Mesenteric fat pad (tissue), 1 donor: ENCODE measurements around the gene MRPL50. TPM values are rescaled to one million over a fixed set of nuclear protein-coding genes. Genes with fewer than 3 reads are reported as not detected.

Experiments
- DNase-seq: peaks from one replicate; pipeline ENCODE4 v3.0.0-alpha.2; 2020; ENCODE audit warnings: low spot score
- total RNA-seq: library from RNA; stranded (reverse); fragmentation: NEBNext Ultra II Directional; extraction: Animal tissue kit (Norgen Biotek cat#: 25700); gene quantifications from one replicate; pipeline ENCODE4 v1.2.1, GENCODE V29; 2021
- donor health status: DM: yes; HTN: yes; CAD: no.

MRPL50 gene
- total RNA-seq, 1 donor from 2014 or later: 10.1 TPM

DNA sequence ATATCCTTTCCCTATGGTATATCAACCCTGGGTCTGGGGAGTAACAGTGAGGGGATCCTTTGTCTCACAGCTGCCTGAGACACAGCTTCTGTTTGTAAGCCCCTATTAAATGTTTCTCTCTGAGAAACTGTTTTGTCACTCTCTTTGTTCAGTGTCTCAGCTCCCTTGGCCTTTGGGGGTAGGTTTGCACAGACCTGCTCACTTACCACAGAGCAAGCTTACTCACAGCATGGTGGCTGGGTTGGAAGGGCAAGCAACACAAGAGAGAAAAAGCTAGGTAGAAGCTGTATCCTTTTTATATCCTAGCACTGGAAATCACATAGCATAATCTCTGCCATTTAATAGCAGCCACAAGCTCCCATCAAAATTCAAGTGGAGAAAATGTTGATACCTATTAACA, 18.1 kb downstream of the MRPL50 start:
- DNase-seq: no peak

DNA sequence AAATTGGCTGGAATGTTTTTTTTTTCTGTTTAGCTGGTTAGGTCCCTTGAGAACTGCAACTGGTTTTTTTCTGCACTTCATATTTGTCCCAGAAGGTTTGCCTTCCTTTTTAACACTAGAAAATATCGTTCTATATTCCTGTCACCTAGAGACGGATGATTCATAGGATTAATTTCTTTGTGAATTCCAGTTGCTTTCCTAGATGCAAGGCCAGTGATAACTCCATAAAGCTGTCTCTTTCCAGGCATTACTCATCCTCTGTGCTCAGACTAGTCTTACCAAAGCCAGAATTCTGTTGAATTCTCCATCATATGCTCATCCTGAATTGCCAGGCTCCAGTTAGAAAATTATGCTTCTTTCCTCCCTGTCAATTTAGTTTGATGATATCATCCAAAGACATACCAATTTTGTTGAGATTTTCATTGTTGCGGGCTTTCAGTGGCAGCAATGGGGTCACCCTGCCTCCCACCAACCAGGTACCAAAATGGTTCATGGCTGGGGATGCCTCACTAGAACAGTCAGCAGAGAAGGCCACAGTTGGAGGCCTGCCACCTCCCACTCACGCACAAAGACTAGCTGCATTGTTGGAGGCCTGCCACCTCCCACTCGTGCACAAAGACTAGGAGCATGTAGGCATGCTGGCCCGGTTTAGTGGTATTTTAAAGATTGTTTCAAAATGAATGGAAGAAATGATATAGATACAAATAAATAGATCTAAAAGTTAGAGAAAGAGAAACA, 22.1 kb downstream of the MRPL50 start:
- DNase-seq: no peak

DNA sequence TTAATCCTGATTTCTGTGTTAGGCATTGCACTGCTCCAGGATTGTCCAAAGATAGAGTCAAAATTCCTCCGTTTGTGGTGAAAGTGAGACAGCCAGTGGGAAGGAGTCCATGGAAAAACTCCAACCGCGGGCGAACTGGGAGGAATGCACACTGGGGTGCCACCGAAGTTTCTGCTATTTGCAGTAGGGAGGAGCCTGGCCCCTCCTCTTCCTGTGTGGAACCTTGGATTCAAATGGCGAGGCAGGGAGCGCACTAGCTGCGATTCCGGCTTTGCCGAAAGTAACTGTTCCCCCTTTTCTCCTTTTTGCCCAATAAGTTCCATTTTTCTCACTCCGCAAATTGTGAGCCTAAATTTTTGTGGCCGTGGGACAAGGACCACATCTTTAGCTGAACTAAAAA, 22.9 kb downstream of the MRPL50 start:
- no peak for DNase-seq

DNA sequence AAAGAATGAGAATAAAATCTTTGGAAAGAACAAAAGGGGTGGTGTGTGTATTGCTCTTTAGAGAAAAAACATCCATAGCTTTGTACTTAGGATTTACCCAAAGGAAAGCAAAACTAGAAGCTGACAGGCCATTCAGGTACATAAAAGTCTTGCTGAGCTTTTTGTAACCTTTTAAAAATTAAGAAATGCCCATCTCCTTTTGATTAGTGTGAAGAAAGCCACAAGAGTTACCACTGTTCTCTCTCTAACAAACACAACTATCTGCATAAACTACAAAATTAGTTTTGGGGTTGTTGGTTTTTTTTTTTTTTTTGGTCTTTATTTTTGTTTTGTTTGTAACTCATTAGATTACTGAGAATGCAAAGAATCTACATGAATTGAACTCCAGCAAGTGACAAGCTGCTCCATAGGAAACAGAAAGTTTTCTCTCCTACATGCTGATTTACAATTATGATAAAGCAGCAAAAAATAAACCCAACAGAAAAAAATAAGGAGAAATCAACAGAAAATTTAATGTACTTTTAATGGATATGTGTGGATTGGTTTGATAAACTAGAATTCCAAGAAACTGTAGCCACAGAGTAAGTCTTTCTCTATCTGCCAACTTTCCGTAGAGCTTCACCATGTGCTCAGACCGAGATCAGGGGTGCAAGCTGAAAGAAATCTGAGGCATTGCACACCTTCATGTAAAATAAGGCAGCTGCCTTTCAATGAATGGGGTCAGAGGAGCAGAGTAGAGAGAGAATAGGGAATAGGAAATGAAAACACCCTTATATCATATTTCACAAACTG, 25.9 kb downstream of the MRPL50 start:
- DNase-seq: no peak

DNA sequence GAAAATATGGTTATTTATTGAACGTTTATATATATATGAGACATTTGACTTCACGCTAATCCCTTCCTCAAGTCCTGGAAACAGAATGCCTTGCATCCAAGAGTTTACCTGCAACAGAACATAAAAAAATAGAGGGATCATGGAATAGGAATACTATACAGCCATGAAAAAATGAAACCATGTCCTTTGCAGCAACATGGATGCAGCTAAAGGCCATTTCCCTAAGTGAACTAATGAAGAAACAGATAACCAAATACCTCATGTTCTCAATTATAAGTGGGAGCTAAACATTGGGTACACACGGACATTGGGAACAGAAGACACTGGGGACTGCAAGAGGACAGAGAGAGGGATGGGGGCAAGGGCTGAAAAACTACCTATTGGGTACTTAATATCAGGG, 26.6 kb downstream of the MRPL50 start:
- DNase-seq: no peak

DNA sequence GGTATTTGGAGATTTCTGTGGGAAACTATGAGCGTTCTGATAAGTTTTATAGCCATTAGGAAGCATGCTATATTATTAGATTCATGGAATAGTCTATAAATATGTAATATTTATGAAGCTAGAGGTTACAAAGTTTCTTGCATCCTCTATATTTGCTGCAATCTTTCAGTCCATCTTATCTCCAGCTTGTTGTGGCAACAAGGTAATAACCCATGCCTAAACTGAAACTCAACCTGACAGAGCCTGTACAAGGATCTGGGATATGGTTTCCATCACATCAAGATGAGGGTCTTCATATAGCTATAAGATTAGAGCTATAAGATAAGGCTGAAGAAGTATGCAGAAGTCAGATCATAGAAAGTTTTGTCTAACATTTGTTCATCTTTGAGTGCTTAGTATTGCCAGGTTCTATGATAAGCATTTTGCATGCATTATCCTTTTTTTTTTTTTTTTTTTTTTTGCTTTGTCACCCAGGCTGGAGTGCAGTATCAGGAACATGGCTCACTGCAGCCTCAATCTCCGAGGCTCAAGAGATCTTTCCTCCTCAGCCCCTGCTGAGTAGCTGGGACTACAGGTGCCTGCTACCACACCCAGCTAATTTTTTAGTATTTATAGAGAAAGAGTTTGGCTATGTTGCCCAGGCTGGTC, 28.4 kb downstream of the MRPL50 start:
- DNase-seq: no peak

DNA sequence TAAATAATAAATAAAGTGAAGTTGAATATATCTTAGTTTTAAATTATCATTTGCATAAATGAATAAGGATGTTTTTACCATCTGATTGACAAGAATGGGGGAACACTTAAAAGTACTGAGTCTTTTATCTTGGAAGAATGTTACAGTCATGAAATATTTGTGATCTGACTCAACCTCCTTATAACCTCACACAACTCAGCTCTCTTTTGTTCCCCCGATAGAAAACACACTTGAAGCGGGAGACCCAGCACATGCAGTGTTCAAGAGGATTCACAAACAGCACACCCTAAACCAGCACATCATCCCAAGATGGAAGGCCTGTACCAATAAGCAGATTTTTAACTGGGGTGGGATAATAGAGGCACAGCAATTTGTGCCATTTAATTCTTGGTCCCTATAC, 29.1 kb downstream of the MRPL50 start:
- no peak for DNase-seq

DNA sequence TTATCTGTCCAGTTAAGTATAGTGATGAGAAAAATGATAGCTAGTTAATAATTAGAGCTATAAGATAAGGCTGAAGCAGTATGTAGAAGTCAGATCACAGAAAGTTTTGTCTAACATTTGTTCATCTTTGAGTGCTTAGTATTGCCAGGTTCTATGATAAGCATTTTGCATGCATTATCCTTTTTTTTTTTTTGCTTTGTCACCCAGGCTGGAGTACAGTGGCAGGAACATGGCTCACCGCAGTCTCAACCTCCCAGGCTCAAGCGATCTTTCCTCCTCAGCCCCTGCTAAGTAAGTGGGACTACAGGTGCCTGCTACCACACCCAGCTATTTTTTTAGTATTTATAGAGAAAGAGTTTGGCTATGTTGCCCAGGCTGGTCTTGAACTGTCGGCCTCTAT, 31.1 kb downstream of the MRPL50 start:
- DNase-seq: no peak

DNA sequence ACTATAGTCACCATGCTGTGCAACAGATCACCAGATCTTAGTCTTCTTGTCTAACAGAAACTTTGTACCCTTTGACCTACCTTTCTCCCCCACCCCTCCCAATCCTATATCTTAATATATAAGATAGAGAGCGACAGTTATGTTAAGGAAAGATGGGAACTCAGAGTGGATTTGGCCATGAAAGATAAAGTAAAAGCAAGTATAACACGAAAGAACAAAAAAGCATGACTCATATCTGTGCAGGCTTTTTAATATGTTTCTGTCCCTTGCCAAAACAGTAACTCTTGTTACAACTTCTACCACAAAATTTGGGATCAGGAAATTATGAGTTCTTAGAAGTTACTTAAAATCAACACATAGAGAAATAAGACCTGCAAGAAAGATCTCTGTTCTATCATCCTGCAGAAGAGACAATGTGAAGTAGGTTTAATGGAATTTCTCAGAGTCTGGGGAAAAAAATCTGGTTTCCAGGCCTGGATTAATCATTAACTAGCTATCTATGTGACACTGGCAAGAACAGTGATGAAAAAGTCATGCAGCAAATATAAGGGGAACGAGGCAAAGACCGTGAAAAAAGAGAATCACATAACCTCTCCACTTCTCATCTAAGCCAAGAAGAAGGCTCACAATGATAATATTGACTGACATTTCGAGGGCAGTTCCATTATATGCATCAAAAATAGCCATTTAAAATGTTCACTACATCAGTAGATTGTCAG, 32.2 kb downstream of the MRPL50 start:
- DNase-seq: no peak

DNA sequence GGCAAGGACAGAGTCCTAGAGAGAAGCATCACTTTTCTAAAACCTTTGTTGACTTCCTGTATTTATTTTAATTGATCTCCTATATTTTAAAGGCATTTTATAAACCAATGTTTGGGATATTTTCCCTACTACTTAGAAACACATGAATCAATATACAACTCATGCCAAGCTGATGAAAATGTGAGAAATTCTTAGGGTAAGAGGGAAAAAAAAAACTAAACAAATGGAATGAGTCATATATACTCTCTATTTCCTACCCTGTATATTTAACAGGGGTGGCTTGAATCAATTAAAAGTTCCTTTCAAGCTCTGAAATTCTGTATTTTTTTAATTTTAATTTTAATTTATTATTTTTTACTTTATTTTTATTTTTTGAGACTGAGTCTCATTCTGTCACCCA, 33.2 kb downstream of the MRPL50 start:
- DNase-seq: no peak

DNA sequence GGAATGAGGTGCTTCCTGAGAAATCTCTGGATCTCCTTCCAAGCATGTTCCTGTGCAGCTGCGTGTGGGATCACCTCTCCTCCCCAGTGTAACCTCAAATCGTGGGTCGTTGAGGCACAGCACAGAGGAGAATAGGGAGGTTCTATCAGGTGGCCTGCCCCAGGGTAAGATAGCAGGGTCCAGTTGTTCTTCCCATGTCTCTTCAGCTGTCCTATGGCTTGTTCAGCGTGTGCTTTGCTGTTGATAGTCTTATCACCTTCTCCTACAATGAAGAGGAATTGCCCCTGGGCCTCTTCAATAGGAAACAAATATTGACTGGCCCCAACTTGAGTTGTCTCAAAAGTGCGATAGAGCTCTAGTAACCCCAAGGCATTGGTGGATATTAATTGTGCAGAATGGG, 36.0 kb downstream of the MRPL50 start:
- no peak for DNase-seq

DNA sequence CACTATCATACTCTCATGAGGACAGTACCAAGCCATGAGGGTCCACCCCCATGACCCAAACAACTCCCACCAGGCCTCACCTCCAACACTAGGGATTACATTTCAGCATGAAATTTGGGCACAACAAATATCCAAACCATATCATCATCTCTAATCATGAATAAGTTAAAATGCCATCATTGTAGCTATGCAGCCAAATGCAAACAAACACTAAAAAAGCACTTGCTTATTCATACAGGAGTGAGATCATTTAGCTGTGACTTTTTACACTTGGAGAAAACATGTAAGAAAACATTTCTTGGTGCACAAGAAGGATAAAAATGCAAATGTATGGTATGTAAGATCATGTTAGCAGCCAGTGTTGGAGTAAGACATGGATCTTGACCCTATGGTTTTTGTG, 37.8 kb downstream of the MRPL50 start:
- DNase-seq: no peak

DNA sequence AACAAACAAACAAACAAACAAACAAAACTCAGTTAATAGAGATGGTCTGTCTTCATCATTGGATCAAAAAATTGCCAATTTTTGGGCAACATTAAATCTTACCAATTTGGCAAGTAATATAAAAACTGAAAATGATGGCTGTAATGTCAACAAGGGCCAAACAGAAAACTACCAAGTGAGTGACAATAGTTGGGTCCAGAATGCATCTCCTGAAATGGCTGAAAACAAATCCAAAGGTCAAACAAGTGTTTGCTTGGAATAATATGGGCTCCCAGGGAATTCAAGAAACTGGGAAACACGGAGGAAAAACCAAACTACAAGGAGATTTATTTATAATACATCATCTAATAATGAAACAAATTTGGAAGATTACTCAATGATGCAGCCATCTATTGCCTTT, 38.7 kb downstream of the MRPL50 start:
- no peak for DNase-seq

DNA sequence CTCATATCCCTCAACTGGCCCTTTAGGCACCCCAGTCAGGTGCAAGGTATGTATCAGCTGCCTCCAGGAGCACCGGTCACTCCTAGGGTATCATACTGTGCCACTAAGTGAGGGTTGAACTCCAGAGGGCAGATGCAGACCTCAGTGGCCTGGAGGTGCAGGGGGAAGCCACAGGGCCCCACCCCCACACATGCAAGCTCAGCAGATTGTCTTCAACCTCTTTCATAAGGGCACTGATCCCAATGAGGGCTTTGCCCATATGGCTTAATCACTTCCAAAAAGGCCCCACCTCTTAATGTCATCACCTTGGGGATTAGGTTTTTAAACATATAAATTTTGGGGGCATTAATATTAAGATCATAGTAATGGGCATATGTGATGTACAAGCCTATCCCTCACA, 41.8 kb downstream of the MRPL50 start:
- no peak for DNase-seq

DNA sequence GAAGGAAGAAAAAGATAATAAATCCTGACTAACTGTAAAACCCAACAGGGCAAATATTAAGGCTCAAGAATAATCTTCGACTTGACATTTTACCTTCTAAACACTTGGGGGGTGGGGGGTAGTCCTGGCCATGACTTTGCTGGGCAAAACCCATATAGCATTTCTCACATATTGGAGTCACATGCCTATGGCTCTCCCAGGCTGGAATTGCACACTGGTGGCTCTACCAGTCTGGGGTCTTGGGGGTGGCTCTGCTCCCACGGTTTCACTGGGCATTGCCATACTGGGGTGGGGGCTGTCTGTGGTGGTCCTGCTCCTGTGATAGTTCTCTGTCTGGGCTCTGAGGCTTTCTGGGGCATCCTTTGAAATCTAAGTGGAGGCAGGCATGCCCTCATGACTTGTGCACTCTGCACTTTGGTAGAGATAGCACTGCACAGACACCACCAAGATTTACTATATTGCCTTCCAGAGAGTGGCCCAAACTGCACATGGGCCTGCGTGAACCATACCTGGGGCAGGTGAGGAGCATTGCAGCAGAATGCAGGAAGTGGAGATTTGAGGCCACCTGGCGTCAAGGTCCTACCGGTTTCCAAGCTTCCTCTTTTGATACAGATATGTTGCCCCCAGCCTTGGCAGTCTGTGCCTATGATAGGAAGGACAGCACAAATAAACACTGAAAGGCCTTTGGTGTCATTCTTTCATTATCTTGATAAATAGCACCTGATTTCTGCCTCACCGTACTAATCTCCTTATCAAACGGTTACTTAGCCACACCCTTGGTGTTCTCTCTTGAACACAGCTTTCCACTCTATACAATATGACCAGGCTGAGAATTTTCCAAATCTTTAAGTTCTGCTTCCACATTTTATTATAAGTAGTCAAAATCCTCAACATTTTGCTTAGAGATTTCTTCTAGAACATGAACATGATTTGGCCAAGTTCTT, 43.4 kb downstream of the MRPL50 start:
- no peak for DNase-seq

DNA sequence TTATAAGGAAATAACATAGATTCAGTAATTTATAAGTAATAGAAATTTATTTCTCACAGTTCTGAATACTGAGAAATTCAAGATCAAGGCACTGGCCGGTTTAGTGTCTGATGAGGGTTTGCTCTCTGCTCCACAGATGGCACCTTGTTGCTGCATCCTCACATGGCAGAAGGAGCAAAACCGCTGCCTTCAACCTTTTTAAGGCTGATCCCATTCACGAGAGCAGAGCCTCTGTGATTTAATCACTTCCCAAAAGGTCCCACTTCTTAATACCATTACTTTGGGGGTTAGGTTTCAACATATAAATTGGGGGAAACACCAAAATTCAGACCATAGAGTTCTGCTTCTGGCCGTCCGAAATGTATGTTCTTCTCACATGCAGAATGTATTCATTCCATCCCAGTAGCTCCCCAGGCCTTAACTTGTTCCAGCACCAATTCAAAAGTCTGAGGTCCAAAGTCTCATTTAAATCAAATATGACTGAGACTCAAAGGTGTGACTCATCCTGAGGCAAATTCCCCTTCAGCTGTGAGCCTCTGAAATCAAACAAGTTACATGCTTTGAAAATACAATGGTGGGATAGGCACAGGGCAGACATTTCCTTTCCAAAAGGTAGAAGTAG, 44.2 kb downstream of the MRPL50 start:
- no peak for DNase-seq

DNA sequence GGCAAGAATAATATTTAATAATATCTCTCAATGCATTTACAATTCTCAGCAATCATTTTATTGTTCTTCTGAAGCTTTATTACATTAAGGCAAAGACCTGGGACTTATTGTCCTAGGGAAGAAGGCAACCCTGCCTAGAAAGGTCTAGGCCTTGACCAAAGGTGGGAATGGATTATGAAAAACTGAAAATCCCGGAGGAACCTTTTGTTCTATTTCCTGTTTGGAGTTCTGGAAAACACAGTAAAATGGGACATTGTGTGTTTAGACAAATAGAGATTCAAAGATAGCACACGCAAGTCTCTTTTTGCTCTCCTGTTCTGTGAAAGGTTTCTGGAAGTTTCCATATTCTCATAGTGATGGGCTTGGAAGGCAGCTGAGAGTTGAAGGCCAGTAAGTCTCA, 44.7 kb downstream of the MRPL50 start:
- DNase-seq: no peak

DNA sequence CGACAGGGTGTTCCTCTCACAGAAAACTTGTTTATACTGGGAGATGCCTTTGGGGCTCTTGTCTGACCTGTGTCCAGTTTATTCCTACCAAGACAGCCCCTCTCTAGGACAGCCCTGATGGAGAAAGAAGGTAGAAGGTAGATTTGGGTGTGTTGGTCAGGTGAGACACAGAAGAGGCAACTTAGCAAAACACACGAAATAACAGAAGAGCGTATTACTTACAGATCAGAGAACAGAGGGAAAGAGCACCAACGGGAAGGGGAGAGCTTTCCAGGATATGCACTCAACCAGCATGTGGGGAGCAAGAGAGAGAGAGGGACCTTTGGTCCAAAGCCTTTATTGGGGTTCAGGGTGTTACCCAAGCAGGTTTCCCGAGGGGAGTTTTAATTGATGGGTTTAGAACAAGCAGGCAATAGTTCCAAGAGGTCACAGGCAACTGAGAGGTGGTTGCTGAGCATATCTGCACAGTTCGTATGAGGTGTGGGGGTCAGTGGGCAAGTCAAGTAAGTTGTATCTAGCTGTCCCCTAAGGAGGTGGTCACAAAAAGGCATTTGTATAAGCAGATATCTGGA, 45.4 kb downstream of the MRPL50 start:
- no peak for DNase-seq

DNA sequence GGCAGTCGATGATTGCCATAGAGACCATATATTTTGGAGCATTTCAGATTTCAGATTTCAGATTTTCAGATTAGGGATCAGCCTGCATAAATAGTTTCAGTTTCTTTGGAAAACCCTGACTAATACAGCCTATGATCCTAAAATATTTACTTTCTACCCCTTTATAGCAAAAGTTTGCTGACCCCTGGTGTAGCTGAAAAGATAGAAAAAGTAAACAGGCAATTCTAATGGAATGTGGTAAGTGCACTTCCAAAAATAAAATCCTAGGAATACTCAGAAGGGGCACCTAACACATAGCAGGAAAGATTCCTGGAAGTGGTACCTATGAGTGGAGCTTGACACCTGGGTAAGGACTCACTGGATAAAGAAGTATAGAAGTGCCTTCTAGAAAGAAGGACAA, 48.1 kb downstream of the MRPL50 start:
- no peak for DNase-seq

DNA sequence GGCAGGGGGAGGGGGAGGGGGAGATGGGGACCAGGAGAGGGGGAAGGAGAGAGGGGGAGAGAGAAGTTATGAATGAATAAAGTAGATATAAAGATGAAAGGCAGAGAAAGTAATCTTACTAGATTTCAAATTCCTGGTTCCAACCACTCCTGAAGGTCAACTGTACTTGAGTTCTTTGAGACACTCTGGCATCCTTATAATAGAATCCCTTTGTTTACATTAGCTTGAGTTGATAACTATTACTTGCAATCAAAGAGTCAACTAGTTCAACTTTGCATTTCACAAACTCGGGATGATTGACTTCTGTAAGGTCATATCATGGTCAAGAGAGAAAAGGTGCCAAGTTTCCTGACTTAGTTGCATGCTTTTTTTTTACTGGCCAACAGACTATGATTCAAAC, 55.8 kb downstream of the MRPL50 start:
- no peak for DNase-seq
